Measurements from ENCODE around the gene SQOR.

Gene SQOR

GRCh38 chr15:45702041-45702440 lies 67.2 kb downstream of the SQOR start:
- H3K9me3 Mint-ChIP-seq = no peaks in the 10 kb centered on the region
- peaks cover 16% of the 10 kb centered on the region for H3K4me1 Mint-ChIP-seq (ENCODE audit: low read depth)
- H3K36me3 Mint-ChIP-seq (ENCODE audit: low read depth) = no peaks in the 10 kb centered on the region
- no peak overlapping the region for H3K27ac Mint-ChIP-seq
- H3K27me3 Mint-ChIP-seq = peaks cover 3% of the 10 kb centered on the region
- no peak overlapping the region for H3K4me3 Mint-ChIP-seq

- no peak overlapping the region for H3K27ac Mint-ChIP-seq
- no peaks in the 10 kb centered on the region for H3K9me3 Mint-ChIP-seq
- H3K4me3 Mint-ChIP-seq = peak overlapping the region; percentile 80
- peaks cover 16% of the 10 kb centered on the region for H3K4me1 Mint-ChIP-seq (ENCODE audit: low read depth)
- H3K27me3 Mint-ChIP-seq = peaks cover 3% of the 10 kb centered on the region
- no peaks in the 10 kb centered on the region for H3K36me3 Mint-ChIP-seq (ENCODE audit: low read depth)
Observed at GRCh38 chr15:45703670-45704328, 69.0 kb downstream of the SQOR start.

GRCh38 chr15:45704329-45705249 lies 69.8 kb downstream of the SQOR start:
- Mint-ChIP-seq H3K27ac (peak overlapping the region; percentile 56), H3K36me3 (ENCODE audit: low read depth) (no peaks in the 10 kb centered on the region)

GRCh38 chr15:45705510-45706473 lies 71.0 kb downstream of the SQOR start:
- peaks cover 16% of the 10 kb centered on the region for H3K4me1 Mint-ChIP-seq (ENCODE audit: low read depth)
- H3K9me3 Mint-ChIP-seq = no peaks in the 10 kb centered on the region
- H3K4me3 Mint-ChIP-seq = peak overlapping the region; percentile 87
- no peaks in the 10 kb centered on the region for H3K36me3 Mint-ChIP-seq (ENCODE audit: low read depth)
- H3K27me3 Mint-ChIP-seq = peaks cover 3% of the 10 kb centered on the region
- peak overlapping the region; percentile 56 for H3K27ac Mint-ChIP-seq

More at GRCh38 chr15:45704329-45705249, 69.8 kb downstream of the SQOR start:
- peak overlapping the region; percentile 87 for H3K4me3 Mint-ChIP-seq
- peaks cover 3% of the 10 kb centered on the region for H3K27me3 Mint-ChIP-seq
- no peaks in the 10 kb centered on the region for H3K9me3 Mint-ChIP-seq
- peaks cover 16% of the 10 kb centered on the region for H3K4me1 Mint-ChIP-seq (ENCODE audit: low read depth)

- Mint-ChIP-seq H3K27ac (no peak overlapping the region), H3K27me3 (peaks cover 23% of the 10 kb centered on the region), H3K9me3 (no peaks in the 10 kb centered on the region), H3K4me3 (no peak overlapping the region), H3K4me1 (ENCODE audit: low read depth) (peaks cover 5% of the 10 kb centered on the region), H3K36me3 (ENCODE audit: low read depth) (no peaks in the 10 kb centered on the region)
Observed at GRCh38 chr15:45710657-45711056, 75.8 kb downstream of the SQOR start.

- Mint-ChIP-seq H3K36me3 (ENCODE audit: low read depth) (no peaks in the 10 kb centered on the region), H3K27me3 (peaks cover 32% of the 10 kb centered on the region), H3K9me3 (no peaks in the 10 kb centered on the region), H3K4me1 (ENCODE audit: low read depth) (no peaks in the 10 kb centered on the region), H3K27ac (no peak overlapping the region), H3K4me3 (no peak overlapping the region)
Observed at GRCh38 chr15:45714590-45715488, 80.0 kb downstream of the SQOR start.

GRCh38 chr15:45715528-45715927 lies 80.7 kb downstream of the SQOR start:
- H3K27ac Mint-ChIP-seq = no peak overlapping the region
- no peak overlapping the region for H3K4me3 Mint-ChIP-seq
- H3K36me3 Mint-ChIP-seq (ENCODE audit: low read depth) = no peaks in the 10 kb centered on the region
- H3K9me3 Mint-ChIP-seq = no peaks in the 10 kb centered on the region
- H3K4me1 Mint-ChIP-seq (ENCODE audit: low read depth) = no peaks in the 10 kb centered on the region
- H3K27me3 Mint-ChIP-seq = peaks cover 34% of the 10 kb centered on the region

GRCh38 chr15:45719490-45719889 lies 84.7 kb downstream of the SQOR start:
- no peaks in the 10 kb centered on the region for H3K36me3 Mint-ChIP-seq (ENCODE audit: low read depth)
- H3K4me1 Mint-ChIP-seq (ENCODE audit: low read depth) = no peaks in the 10 kb centered on the region
- H3K27me3 Mint-ChIP-seq = peaks cover 29% of the 10 kb centered on the region
- H3K9me3 Mint-ChIP-seq = no peaks in the 10 kb centered on the region
- no peak overlapping the region for H3K27ac Mint-ChIP-seq
- H3K4me3 Mint-ChIP-seq = no peak overlapping the region

- Mint-ChIP-seq H3K9me3 (no peaks in the 10 kb centered on the region), H3K4me3 (no peak overlapping the region), H3K27me3 (peaks cover 26% of the 10 kb centered on the region), H3K36me3 (ENCODE audit: low read depth) (no peaks in the 10 kb centered on the region), H3K27ac (no peak overlapping the region), H3K4me1 (ENCODE audit: low read depth) (no peaks in the 10 kb centered on the region)
Observed at GRCh38 chr15:45720183-45720582, 85.4 kb downstream of the SQOR start.

- Mint-ChIP-seq H3K27me3 (peaks cover 29% of the 10 kb centered on the region), H3K4me3 (no peak overlapping the region), H3K9me3 (no peaks in the 10 kb centered on the region), H3K27ac (no peak overlapping the region), H3K4me1 (ENCODE audit: low read depth) (no peaks in the 10 kb centered on the region), H3K36me3 (ENCODE audit: low read depth) (no peaks in the 10 kb centered on the region)
Observed at GRCh38 chr15:45728641-45729040, 93.8 kb downstream of the SQOR start.

GRCh38 chr15:45729141-45729540 lies 94.3 kb downstream of the SQOR start:
- peaks cover 29% of the 10 kb centered on the region for H3K27me3 Mint-ChIP-seq
- H3K9me3 Mint-ChIP-seq = no peaks in the 10 kb centered on the region
- no peak overlapping the region for H3K27ac Mint-ChIP-seq
- no peak overlapping the region for H3K4me3 Mint-ChIP-seq
- H3K36me3 Mint-ChIP-seq (ENCODE audit: low read depth) = no peaks in the 10 kb centered on the region
- H3K4me1 Mint-ChIP-seq (ENCODE audit: low read depth) = no peaks in the 10 kb centered on the region

- H3K9me3 Mint-ChIP-seq = no peaks in the 10 kb centered on the region
- H3K4me3 Mint-ChIP-seq = no peak overlapping the region
- no peaks in the 10 kb centered on the region for H3K4me1 Mint-ChIP-seq (ENCODE audit: low read depth)
- H3K27ac Mint-ChIP-seq = no peak overlapping the region
- H3K36me3 Mint-ChIP-seq (ENCODE audit: low read depth) = no peaks in the 10 kb centered on the region
- H3K27me3 Mint-ChIP-seq = peaks cover 32% of the 10 kb centered on the region
Observed at GRCh38 chr15:45731343-45731742, 96.5 kb downstream of the SQOR start.

GRCh38 chr15:45732662-45733061 lies 97.8 kb downstream of the SQOR start:
- H3K27me3 Mint-ChIP-seq = peaks cover 32% of the 10 kb centered on the region
- H3K27ac Mint-ChIP-seq = no peak overlapping the region
- no peaks in the 10 kb centered on the region for H3K4me1 Mint-ChIP-seq (ENCODE audit: low read depth)
- H3K36me3 Mint-ChIP-seq (ENCODE audit: low read depth) = no peaks in the 10 kb centered on the region
- no peaks in the 10 kb centered on the region for H3K9me3 Mint-ChIP-seq
- H3K4me3 Mint-ChIP-seq = no peak overlapping the region

- Mint-ChIP-seq H3K27ac (no peak overlapping the region), H3K27me3 (peaks cover 28% of the 10 kb centered on the region), H3K4me3 (no peak overlapping the region), H3K9me3 (no peaks in the 10 kb centered on the region), H3K36me3 (ENCODE audit: low read depth) (no peaks in the 10 kb centered on the region), H3K4me1 (ENCODE audit: low read depth) (no peaks in the 10 kb centered on the region)
Observed at GRCh38 chr15:45734260-45734711, 99.5 kb downstream of the SQOR start.
